Diencephalon (tissue), 1 donor: ENCODE data around the gene NDOR1. TPM values are rescaled to one million over a fixed set of nuclear protein-coding genes. Genes with fewer than 3 reads are reported as not detected.

Experiments used
- total RNA-seq: library from RNA; depleted of rRNA; stranded (reverse); fragments of >200 nt; gene quantifications from one replicate; pipeline ENCODE4 v1.2.3, GENCODE V29; 2014

The NDOR1 gene
- 3.9 TPM for total RNA-seq

DNA sequence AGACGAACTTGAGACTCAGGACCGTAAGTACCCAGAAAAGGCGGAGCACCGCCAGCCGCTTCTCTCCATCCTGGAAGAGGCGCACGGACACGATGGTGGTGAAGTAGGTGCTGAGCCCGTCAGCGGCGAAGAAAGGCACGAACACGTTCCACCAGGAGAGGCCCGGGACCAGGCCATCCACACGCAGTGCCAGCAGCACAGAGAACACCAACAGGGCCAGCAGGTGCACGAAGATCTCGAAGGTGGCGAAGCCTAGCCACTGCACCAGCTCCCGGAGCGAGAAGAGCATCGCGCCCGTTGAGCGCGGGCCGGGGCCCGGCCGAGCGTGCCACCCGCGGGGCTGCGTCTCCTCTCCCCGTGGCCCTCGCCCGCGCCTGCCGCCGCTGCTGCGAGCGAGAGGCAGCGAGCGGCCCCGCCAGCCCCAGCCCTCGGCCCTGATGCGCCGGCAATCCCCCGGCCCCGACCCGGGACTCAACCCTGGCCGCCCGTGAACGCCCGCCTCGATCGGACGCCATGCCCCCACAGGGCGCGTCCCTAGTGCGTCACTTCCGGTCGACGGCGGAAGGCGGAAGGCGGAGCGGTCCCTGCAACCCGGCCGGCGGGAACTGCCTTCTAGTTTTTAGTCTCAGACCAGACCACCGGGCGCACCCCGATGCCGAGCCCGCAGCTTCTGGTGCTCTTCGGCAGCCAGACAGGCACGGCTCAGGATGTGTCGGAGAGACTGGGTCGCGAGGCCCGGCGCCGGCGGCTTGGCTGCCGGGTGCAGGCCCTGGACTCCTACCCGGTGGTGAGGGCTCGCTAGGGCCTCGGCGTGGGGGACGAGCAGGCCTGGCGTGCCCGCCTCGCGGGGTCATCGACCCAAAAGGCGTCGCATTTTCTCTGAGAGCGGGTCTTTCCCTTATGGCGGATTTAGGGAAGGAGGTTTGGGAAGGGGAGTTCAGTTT, at the start of gene NDOR1, which contains the start of gene TMEM203:
Gene NDOR1 (plus strand): TSS at position 575 of the 944 bp plus-strand sequence. CDS start 78 bp downstream, at position 653.
Gene TMEM203 (minus strand): TSS at position 523 of the 944 bp plus-strand sequence. CDS start 234 bp downstream, at position 289.

DNA sequence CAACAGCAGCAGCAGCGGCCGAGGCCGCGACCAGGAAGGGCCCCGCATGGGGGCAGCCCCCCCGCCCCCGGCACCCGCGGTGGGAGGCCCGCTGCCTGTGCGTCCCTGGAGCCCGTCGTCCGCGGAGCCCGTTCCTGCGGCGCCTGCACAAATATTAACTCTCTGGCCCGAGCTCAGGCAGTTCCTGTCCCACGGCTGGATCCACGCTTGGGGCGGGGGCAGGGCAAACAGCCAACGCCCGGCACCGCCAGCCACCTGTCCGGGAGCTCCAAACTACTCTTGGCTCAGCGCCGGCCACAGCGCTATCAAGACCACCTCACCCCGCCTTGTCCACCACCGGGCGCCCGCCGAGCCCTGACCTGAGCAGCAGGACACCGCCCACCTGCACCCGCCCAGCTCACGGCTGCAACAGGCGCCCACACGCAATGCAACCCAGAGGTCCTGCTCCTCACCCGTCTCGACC, 35.6 kb upstream of the NDOR1 start, which contains the start of gene LRRC26:
Gene LRRC26 (minus strand): TSS at position 156 of the 463 bp plus-strand sequence. CDS start 108 bp downstream, at position 48.

DNA sequence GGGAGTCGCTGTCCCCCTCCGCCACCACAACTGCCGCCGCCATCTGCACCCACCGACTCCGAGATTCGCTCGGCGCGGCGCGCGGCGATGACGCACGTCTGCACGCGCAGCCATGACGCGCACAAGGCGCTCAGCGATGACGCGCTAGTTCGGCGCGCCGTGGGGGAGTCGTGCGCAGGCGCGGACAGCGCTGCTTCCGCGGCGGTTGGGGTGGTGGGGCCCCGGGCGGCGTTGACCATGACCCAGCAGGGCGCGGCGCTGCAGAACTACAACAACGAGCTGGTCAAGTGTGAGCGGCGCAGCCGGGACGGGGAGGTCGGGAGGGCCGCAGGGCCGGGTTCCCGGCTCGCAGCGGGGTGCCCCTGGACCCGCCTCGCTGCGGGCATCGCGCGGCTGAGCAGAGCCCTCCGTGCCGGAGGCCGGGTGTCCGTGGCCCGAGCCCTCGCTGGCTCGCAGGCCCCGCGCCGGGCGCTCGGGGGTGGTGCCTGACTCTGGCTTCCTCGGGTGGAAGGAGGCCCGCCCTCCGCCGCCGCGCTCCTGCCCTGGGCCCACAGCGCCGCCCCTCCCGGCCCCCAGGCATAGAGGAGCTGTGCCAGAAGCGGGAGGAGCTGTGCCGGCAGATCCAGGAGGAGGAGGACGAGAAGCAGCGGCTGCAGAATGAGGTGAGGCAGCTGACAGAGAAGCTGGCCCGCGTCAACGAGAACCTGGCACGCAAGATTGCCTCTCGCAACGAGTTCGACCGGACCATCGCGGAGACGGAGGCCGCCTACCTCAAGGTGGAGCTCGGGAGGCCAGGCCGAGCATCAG, 16.8 kb upstream of the NDOR1 start, which contains the start of the genes ANAPC2 and SSNA1:
Gene ANAPC2 (minus strand): TSS at position 71 of the 807 bp plus-strand sequence. CDS start 28 bp downstream, at position 43.
Gene SSNA1 (plus strand): TSS at position 187 of the 807 bp plus-strand sequence. CDS start 51 bp downstream, at position 238.

DNA sequence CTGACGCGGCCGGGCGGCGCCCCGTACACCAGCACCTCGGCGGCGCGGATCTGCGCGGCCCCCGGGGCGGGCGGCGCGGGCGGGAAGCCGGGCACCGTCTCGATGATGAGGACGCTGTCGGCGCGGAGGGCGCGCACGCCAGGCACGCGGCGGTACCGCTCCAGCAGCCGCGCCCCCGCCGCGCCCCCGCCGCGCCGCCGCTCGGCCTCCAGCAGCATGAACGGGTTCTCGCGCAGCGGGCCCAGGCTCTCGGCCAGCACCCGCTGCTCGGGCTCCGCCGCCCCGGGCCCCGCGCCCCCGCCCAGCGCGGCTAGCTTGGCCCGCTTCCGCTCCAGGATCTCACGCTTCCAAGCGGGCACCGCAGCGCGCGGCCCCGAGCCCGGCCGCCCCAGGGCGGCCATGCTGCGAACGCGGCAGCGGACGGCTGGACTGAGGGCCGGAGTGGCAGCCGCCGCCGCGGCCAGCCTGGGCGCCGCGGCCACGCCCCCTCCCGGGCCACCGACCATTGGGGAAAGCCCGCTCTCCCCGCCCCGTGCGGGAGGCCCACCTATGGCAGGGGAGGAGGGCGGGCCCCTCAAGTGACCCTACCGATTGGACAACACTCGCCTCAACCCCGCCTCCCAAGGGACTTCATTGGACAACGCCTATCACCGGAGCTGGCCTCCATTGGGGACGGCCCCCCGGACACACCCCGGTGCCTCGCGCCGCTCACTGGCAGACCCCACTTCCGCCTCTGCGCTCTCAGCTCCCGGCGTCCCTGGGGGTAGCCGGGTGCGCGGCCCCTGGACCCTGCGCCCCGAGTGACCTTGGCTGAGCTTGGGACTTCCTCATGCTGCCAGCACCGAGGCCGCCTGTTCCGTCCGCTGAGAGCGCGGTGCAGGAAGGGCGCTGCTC, 4.9 kb upstream of the NDOR1 start, which contains the start of gene TPRN:
Gene TPRN (minus strand): TSS at position 431 of the 894 bp plus-strand sequence. CDS start 30 bp downstream, at position 401.

DNA sequence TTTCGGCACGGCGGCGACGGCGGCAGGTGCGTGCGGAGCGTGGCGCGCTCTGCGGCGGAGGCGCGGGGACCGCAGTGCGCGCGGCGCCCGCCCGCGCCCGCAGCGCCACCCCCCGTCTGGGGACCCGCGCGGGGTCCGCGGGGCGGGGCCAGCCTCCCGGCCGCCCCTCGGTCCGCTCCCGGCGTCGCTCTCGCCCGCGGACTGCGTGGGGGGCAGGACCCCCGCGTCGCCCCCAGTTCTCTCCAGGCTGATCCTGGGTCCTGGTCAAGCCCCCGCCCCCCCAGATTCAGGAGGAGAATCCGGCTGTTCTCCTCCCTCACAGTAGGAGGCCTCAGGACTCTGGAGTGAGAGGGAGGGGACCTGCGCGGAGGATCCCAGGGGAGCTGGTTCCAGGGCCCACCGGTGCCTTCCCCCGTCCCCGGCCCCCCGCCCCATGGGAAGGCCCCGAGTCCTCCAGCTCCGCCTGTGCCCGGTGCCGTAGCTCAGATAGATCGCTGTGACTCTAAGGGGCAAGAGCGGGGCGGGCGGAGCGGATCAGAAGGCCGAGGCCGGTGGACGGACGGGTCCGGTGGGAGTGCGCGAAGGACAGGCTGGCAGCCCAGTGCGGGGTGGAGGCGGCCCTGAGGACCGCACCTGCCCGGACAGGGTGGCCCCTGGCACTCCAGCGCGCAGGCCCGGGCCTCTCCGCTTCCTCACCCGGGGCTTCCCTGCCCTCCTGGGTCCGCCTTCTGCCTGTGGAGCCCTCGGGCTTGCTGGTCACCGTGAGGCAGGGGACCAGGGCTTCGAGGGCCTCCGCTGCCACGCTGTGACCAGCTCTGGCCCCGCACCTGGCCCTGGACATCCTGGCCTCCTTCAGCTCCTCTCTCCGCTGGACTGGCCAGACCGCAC, 16.9 kb downstream of the NDOR1 start, which contains the start of gene RNF208:
Gene RNF208 (minus strand): TSS at position 51 of the 888 bp plus-strand sequence. CDS start 1,028 bp downstream, outside the sequence.

DNA sequence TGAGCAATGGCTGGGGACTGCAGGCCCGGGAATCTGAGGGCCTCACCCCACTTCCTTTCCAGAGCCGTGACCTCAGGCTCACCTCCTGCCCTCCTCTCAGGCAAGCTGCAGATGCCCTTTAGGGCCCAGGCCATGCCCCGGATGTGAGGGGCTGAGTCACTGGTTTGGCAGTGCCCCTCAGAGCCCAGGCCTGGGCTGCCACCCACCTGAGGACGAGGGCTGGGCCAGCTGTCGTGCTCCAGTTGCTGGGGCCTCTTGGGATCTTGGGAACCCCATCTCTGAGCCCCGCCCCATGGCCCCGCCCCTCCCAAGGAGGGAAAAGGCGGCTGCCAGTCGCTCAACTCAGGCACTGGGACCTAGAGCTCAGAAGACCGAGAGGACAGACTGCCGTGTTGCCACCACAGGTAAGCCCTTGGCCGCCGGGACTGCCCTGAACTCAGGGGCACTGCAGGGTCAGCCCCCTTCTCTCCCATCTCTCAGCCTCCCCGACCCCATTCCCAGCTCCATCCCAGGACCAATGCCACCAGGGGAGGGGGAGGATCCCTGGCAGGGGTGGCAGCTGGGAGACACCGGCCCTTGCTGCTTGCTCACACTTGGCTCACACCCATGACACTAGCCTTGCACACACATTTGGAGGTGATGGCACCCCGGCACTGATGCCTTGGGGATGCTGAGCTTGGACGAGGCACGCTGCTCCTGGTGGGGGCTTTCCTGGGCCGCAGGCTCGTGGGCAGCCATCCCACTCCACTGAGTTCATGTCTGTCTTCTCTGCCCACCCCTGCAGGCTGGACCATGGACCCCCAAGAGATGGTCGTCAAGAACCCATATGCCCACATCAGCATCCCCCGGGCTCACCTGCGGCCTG, 19.6 kb downstream of the NDOR1 start, which contains the start of gene CYSRT1:
Gene CYSRT1 (plus strand): TSS at position 345 of the 865 bp plus-strand sequence. CDS start 448 bp downstream, at position 793.

DNA sequence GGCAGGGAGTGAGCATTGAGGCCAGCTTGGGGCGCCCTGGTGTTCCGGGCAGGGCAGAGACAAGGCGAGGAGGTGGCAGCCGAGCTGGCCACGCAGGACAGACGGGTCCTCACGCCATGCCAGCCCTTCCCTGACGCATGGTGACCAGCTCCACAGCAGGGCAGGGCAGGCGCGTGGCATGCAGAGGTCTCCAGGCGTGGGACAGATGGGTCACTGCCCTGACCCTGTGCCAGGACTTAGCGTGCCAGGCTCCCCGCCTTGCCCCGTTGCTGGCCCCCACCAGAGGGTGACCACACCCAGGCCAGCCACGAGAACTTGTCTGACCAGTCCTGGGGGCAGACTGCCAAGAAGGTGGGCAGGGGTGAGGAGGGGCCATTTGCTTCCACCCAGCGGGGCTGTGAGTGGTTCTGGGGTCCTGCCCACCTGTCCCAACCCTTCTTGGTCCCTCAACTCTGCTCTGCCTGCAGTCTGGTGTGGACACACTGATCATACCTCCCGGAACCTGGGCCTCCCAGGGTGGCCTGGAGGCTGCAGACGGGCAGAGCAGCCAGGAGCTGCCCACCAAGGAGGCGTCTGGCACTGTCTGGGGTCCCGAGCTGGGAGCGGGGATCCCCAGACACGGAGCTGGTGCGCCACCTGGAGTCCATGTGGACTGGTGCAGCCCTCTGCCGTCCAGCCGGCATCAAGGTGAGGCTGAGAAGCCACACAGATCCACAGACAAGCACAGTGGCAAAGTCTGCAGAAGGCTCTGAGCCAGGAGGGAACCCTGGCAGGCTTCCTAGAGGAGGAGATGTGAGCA, 21.8 kb downstream of the NDOR1 start, which contains the start of gene RNF224:
Gene RNF224 (plus strand): TSS at position 449 of the 799 bp plus-strand sequence. CDS start 834 bp downstream, outside the sequence.

DNA sequence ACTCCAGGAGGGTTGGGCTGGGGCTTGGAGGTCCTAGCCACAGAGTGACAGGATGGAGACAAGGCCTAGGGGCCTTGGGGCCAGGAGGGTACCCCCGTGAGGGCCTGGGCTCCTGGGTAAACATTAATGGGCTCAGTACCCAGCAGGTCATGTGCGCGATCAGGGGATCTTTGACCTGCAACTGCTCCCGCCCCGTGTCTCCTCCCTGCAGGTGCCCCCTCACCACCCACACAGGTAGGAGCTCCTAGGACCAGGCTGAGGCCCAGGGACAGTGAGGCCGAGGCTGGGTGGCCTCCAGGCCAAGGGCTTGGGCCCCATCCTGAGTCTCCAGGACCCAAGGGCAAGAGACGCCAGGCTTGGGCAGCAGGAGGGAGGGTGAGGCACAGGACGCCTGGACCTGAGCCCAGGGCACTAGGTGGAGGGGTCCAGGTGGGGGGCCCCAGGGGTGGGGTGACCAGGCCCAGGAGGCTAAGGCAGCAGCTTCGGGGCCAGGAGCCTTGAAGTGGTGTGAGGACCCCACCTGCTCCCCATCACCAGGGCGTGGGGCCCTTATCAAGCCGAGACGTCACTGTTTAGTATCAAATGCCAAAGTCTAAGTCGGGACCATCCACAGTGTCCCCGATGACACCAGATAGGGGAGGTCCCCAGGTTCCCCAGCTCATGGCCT, 25.3 kb downstream of the NDOR1 start, which contains the start of gene SLC34A3:
Gene SLC34A3 (plus strand): TSS at position 197 of the 667 bp plus-strand sequence. CDS start 802 bp downstream, outside the sequence.

DNA sequence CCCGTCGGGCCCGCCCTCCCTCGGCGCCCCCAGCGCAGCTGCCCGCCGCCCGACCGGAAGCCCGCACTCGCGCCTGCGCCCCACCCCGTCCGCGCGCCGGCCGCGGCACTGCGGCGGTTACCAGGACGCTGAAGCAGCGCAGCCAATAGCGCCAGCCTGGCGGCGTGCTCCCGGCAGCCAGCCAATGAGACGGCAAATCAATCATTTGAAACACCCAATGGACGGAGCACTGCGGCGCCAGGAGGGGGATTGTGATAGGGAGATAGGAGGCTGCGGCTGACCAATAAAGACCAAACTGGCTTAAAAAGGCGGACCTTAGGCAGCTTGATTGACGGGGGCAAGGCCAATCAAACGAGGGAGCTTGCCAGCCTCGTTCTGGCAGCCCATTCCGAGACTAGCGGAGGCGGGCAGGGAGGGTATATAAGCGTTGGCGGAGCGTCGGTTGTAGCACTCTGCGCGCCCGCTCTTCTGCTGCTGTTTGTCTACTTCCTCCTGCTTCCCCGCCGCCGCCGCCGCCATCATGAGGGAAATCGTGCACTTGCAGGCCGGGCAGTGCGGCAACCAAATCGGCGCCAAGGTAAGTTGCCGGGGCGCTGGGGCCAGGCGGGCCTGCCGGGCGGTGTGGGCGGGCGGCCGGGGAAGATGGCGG, 35.5 kb downstream of the NDOR1 start, which contains the start of gene TUBB4B:
Gene TUBB4B (plus strand): TSS at position 447 of the 649 bp plus-strand sequence. CDS start 74 bp downstream, at position 521.

DNA sequence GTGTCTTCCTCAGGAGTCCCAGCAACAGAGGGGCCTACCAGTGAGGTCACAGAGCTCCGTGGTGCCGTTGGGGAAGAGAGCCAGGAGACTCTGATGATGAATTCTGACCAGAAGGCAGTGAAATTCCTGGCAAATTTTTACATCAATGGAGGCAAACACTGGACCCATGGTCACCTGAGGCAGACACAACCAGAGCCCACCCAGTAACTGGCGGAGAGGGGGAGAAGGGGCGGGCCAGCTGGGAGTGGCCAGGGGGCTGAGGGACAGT, 45.6 kb downstream of the NDOR1 start, which contains the start of gene STPG3:
Gene STPG3 (plus strand): TSS at position 93 of the 268 bp plus-strand sequence. CDS start 1 bp downstream, at position 94.

DNA sequence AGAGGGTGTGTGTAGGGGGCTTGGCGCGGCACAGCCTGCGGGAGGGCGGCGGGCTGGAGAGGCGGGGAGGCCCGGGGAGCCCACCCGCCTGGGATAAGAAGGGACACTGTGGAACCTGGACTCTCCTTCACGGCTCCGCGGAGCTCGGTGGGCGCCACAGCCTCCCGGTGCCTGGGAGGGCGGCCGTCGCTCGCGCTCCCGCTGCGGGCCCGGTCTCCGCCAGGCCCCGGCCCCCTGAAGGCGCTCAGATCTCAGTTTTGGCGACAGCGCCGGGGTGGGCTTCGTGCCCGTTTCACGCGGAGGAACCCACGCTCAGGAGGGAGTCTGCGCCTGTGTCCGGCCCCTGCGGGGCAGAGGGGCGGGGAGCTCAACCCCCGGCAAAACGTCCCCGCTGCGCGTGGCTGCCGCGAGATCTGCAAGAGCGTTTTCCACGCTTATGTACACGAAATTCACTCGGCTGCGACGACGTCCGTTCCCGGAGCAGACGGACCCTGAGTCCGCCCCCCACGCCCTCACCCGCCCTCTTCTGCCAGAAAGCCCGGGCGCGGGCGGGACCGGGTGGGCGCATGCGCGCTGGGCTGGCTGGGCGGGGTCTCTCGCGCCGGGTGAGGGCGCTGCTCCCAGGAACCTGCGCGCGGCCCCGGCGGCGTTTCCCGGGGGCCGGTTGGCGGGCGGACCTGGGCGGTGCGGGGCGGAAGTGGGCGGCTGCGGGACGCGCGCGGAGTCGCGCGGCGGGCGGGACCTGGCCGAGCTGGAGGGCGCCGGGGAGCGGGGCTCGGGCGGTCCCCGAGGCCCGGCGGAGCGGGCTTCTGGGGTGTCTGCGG, 49.3 kb downstream of the NDOR1 start, which contains the start of gene NELFB:
Gene NELFB (plus strand): TSS at position 704 of the 824 bp plus-strand sequence.

